GM12878 (cell line): Measurements from ENCODE around the gene ADGB. TPM values are rescaled to one million over a fixed set of nuclear protein-coding genes. Genes with fewer than 3 reads are reported as not detected.

Experiments used
- ATAC-seq: fragments of 200-7000 bp; cut with Tn5 transposase; 3 replicates; pipeline ENCODE4 v1.9.1; 2020; ENCODE audit warnings: mild to moderate bottlenecking, moderate library complexity
- BruUV-seq: library from RNA; stranded (reverse); fragments of 400-500 nt; replicated peaks from 2 replicates; lab custom pipeline; 2021; lab: Mats Ljungman, UMichigan
- CTCF ChIA-PET: fragments of 300-600 bp; sonication (Branson Sonifier 250); formaldehyde crosslinking; extraction: SDS; loops from one replicate; lab custom pipeline; 2021; ENCODE audit warnings: inconsistent platforms; lab: Yijun Ruan, JAX
- POLR2A ChIA-PET: fragments of 350-600 bp; formaldehyde crosslinking; extraction: SDS; loops from one replicate; lab custom pipeline; 2021; ENCODE audit warnings: inconsistent platforms; lab: Charles Lee
- RAD21 ChIA-PET: fragments of 300-600 bp; sonication (Branson Sonifier 250); formaldehyde crosslinking; loops from one replicate; lab custom pipeline; 2023; ENCODE audit warnings: antibody characterized with exemption; ENCODE audit not compliant: unreplicated experiment; lab: Charles Lee
- SMC1A ChIA-PET: fragments of 300-600 bp; sonication (Branson Sonifier 250); formaldehyde crosslinking; loops from one replicate; lab custom pipeline; 2023; ENCODE audit not compliant: unreplicated experiment, uncharacterized antibody; lab: Charles Lee
- DNase-seq: peaks from one replicate; pipeline ENCODE4 v3.0.0-alpha.2; 2011; ENCODE audit warnings: low read depth, low spot score
- FAIRE-seq: peaks from 3 replicates; lab custom pipeline; 2011; peaks lifted over from hg19 to GRCh38; lab: Jason Lieb, UNC
- H2AFZ ChIP-seq: 2 replicates; pipeline ENCODE4 v1.6.0; 2011; ENCODE audit warnings: low read depth, low read length, control low read depth; ENCODE audit not compliant: control insufficient read depth
- H3K27ac ChIP-seq: 2 replicates; pipeline ENCODE4 v1.5.1; 2011; ENCODE audit warnings: control low read depth; ENCODE audit not compliant: control insufficient read depth, insufficient read depth
- H3K27me3 ChIP-seq, 2 experiments: replicated peaks in 1 of 2; 2 replicates each; pipeline versions ENCODE4 v1.6.0 to v1.6.1; 2011; ENCODE audit warnings: low read length in 1 of 2; ENCODE audit not compliant: control insufficient read depth in 2 of 2, insufficient read depth in 2 of 2
- H3K36me3 ChIP-seq, 2 experiments: 2 replicates each; pipeline ENCODE4 v1.5.1; 2011; ENCODE audit warnings: low read length in 1 of 2; ENCODE audit not compliant: control insufficient read depth in 2 of 2, insufficient read depth in 2 of 2
- H3K4me1 ChIP-seq: 2 replicates; pipeline ENCODE4 v1.6.1; 2011; ENCODE audit warnings: mild to moderate bottlenecking, low read length, moderate library complexity, mixed read lengths; ENCODE audit not compliant: control insufficient read depth, insufficient read depth
- H3K4me2 ChIP-seq: 2 replicates; pipeline ENCODE4 v1.6.0; 2011; ENCODE audit warnings: control low read depth; ENCODE audit not compliant: control insufficient read depth, insufficient read depth
- H3K4me3 ChIP-seq: fragments of 200-600 bp; sonication (generic); 2 replicates; pipeline ENCODE4 v1.5.1; 2016
- H3K79me2 ChIP-seq: 2 replicates; pipeline ENCODE4 v1.6.0; 2011; ENCODE audit warnings: low read length; ENCODE audit not compliant: control insufficient read depth, insufficient read depth
- H3K9ac ChIP-seq: 2 replicates; pipeline ENCODE4 v1.8.0; 2011; ENCODE audit warnings: low read length, control low read depth, mixed read lengths; ENCODE audit not compliant: control insufficient read depth, insufficient read depth
- H3K9me3 ChIP-seq: replicated peaks from 3 replicates; pipeline ENCODE4 v1.5.1; 2011; ENCODE audit warnings: mild to moderate bottlenecking, low read length; ENCODE audit not compliant: control insufficient read depth, insufficient read depth
- H4K20me1 ChIP-seq: 2 replicates; pipeline ENCODE4 v1.6.0; 2011; ENCODE audit not compliant: control insufficient read depth, insufficient read depth
- CHD4 ChIP-seq: fragments of 200-600 bp; sonication (generic); IDR thresholded peaks from 2 replicates; pipeline ENCODE4 v1.6.1; 2016; ENCODE audit warnings: mild to moderate bottlenecking
- CREB1 ChIP-seq: IDR thresholded peaks from 2 replicates; pipeline ENCODE4 v1.6.1; 2012; ENCODE audit warnings: low read depth, mild to moderate bottlenecking, inconsistent platforms
- E2F8 ChIP-seq: fragments of 450-650 bp; IDR thresholded peaks from 2 replicates; pipeline ENCODE4 v1.6.1; 2018; ENCODE audit warnings: mild to moderate bottlenecking, low read depth, moderate library complexity; ENCODE audit not compliant: partially characterized antibody
- FOXM1 ChIP-seq: IDR thresholded peaks from 2 replicates; pipeline ENCODE4 v1.6.1; 2012; ENCODE audit warnings: low read depth, mild to moderate bottlenecking, inconsistent platforms, low read length, moderate library complexity
- HCFC1 ChIP-seq: fragments of 150-350 bp; IDR thresholded peaks from 2 replicates; pipeline ENCODE4 v1.6.1; 2014; ENCODE audit warnings: low read length
- KDM1A ChIP-seq: fragments of 200-600 bp; sonication (generic); IDR thresholded peaks from 2 replicates; pipeline ENCODE4 v1.6.1; 2016; ENCODE audit warnings: borderline replicate concordance
- NFYB ChIP-seq: IDR thresholded peaks from 2 replicates; pipeline ENCODE4 v1.6.1; 2011; ENCODE audit warnings: low read depth, mild to moderate bottlenecking, low read length, improper control_type of control experiment, moderate library complexity; ENCODE audit not compliant: insufficient read depth
- PKNOX1 ChIP-seq: fragments of 450-650 bp; IDR thresholded peaks from 2 replicates; pipeline ENCODE4 v1.6.1; 2016; ENCODE audit warnings: mild to moderate bottlenecking
- SP1 ChIP-seq: IDR thresholded peaks from one replicate; pipeline ENCODE4 v1.6.1; 2011; ENCODE audit warnings: low read depth, low read length
- TARDBP ChIP-seq: IDR thresholded peaks from 2 replicates; pipeline ENCODE4 v1.6.1; 2016; ENCODE audit warnings: borderline replicate concordance
- ZBED1 ChIP-seq: IDR thresholded peaks from 2 replicates; pipeline ENCODE4 v1.6.1; 2016; ENCODE audit warnings: borderline replicate concordance
- ZBTB33 ChIP-seq: fragments of 450-650 bp; IDR thresholded peaks from 2 replicates; pipeline ENCODE4 v1.6.1; 2017; ENCODE audit warnings: mild to moderate bottlenecking
- WGBS: methylation state at CpG from one replicate; pipeline ENCODE4 v1.1.6; 2016; ENCODE audit warnings: low lambda C conversion rate; ENCODE audit not compliant: insufficient replicate concordance, insufficient coverage; ENCODE audit errors: missing lambda C conversion rate; 5-methylcytosine and 5-hydroxymethylcytosine counted together
- in situ Hi-C: fragments of 300-500 bp; cut with MboI; formaldehyde crosslinking; loops from 9 replicates; pipeline ENCODE4 v1.14.3; 2018; ENCODE audit warnings: mixed read lengths
- intact Hi-C: fragments of 100-400 bp; cut with micrococcal nuclease; formaldehyde crosslinking; loops from one replicate; pipeline ENCODE4 v1.14.2; 2022; ENCODE audit not compliant: unreplicated experiment
- polyA plus RNA-seq, 11 experiments: library from polyadenylated mRNA; depleted of rRNA in 4 of 11; unstranded in 6 of 11; stranded (reverse) in 5 of 11; fragments of >200 nt; fragmentation: Nextera tagmentation in 4 of 11; fragmentation: Illumina TruSeq in 1 of 11; extraction: Ambion mirVana in 4 of 11; extraction: Trizol in 1 of 11; gene quantifications; 1 replicate in 1 of 11; 2 replicates in 10 of 11; pipeline versions ENCODE4 v1.2.1 to v1.2.3, GENCODE V29; 2011 to 2016; ENCODE audit warnings: inconsistent platforms in 2 of 11, missing spikeins in 2 of 11, low read depth in 1 of 11
- total RNA-seq, 4 experiments: library from RNA; depleted of rRNA in 3 of 4; stranded (reverse); fragments of >200 nt in 3 of 4; fragmentation: Illumina TruSeq in 1 of 4; extraction: Trizol in 1 of 4; gene quantifications; 2 replicates each; pipeline versions ENCODE4 v1.2.1 to v1.2.3, GENCODE V29; 2013 to 2021

The ADGB gene
- total and polyA plus RNA-seq, 10 of the 15 experiments (the other 5 are each of a cell fraction or from before 2014, with no cell fraction given), result not detected

GRCh38 chr6:146840216-146840615 lies 241.4 kb downstream of the ADGB start:
- Histone ChIP-seq H3K79me2 (no peaks in the 10 kb centered on the region), H3K4me2 (no peak overlapping the region), H2AFZ (no peak overlapping the region), H3K9ac (no peak overlapping the region), H3K27me3 (no peaks in the 10 kb centered on the region), H3K4me3 (no peak overlapping the region), H3K4me1 (no peaks in the 10 kb centered on the region), H3K27ac (no peak overlapping the region), H3K36me3 (no peaks in the 10 kb centered on the region), H3K9me3 (no peaks in the 10 kb centered on the region; the same call in 2 of the 3 replicates), H4K20me1 (no peaks in the 10 kb centered on the region)
- RAD21 ChIA-PET, result no interaction called here
- intact Hi-C loops (no loop called here), in situ Hi-C loops (no loop called here)
- FAIRE-seq, result no peak
- no peak for ATAC-seq
- no TSS peak for BruUV-seq
- SMC1A ChIA-PET, result no interaction called here
- CTCF ChIA-PET, result no interaction called here
- no peak for DNase-seq
- TF ChIP-seq TARDBP, result no peak
- no peak for TF ChIP-seq CREB1
- no peak for TF ChIP-seq HCFC1
- no peak for TF ChIP-seq KDM1A
- no peak for TF ChIP-seq NFYB
- no peak for TF ChIP-seq SP1
- TF ChIP-seq PKNOX1, result no peak
- TF ChIP-seq E2F8, result no peak
- no peak for TF ChIP-seq ZBTB33
- no peak for TF ChIP-seq CHD4
- no peak for TF ChIP-seq FOXM1
- no peak for TF ChIP-seq ZBED1
- WGBS, result 0% methylated on average over 1 of the region's 1 CpG
- POLR2A ChIA-PET, result no interaction called here
